ENCODE measurements around the gene PPFIBP1.
"Not testable (repeated sequence)": the region's sequence is repeated elsewhere in the genome, so short reads cannot be mapped to it uniquely, and the experiment has no call there.

The PPFIBP1 gene

GRCh38 chr12:27730097-27730588 lies 206.1 kb downstream of the PPFIBP1 start:
- no peak for ATAC-seq

DNA sequence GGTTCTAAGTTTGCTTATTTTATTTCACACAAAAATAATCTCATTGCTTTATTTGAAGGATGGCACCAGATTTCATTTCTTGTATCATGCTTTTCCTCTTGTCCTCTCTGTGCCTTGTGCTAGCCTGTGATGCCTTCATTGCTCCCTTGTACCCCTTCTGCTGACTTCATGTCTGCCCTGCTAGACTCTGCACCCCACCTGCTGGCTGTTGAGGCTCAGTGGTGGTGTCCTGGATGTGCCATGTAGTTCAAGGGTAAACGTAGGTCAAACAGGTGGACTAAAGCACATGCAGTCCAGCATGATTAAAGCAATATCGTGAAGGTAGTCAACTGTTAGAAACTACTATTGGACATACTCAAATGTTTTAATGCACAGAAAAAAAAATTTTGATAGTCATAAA lies 208.3 kb downstream of the PPFIBP1 start:
- no peak for ATAC-seq

DNA sequence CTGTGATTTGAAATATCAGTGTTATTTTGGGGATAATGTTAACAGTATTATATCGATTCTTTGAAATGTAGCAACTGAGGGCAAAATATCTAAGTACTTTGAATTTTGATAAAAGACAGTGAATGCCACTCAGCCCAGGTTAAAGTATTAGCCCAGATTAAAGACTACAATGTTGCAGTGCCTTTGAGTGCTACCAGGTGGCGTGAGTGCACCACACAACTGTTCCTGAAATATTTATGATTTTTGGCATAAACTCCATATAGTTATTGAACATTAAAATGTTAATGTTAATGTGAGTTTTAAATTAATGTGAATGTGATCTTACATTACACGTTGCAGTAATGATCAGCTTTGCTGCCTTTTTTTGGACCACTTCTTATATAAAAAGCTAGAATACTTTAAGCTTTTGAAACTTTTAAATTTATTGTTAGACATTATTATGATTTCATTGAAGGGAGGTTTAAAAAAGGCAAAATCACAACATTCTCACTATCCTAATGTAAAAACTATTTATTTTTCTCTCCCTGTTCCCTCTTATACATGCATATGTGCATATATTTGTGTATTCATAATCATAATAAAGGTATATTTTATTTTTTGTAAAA lies 209.1 kb downstream of the PPFIBP1 start:
- ATAC-seq, result peak in 1 of 2 donors; percentile 62

DNA sequence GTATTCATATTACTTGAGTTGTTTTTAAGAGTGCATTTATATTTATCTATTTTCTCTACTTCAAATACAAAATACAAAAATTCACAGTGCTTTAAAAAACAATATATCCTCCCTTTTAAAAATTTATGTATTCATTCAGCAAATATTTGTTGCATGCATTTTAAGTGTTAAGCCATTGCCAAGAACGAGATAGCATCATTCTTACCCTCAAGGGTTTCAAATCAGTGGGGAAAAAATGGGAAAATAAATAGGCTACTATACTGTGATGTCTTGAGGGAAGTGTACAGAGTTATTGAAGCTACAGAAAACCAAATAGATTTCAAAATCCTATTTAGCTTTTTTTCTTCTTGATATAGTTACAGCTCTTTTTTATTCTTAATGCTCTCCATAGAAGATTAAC lies 209.8 kb downstream of the PPFIBP1 start:
- no peak for ATAC-seq

DNA sequence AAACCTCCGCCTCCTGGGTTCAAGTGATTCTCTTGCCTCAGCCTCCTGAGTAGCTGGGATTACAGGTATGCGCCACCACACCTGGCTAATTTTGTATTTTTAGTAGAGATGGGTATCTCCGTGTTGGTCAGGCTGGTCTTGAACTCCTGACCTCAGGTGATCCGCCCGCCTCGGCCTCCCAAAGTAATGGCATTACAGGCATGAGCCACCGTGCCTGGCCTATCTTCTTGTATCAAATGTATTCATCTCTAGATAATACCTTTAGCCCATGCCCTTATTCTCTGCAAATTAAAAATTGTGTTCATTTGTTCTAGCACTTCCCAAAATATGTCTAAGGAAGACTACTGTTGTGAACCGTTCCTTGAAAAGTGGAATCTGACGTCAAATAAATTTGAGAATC lies 210.3 kb downstream of the PPFIBP1 start:
- ATAC-seq, result not testable (repeated sequence)

GRCh38 chr12:27743601-27744000 lies 219.6 kb downstream of the PPFIBP1 start:
- no peak for ATAC-seq

Measured in activated CD4-positive, CD25-positive, alpha-beta regulatory T cell treated with anti-CD3 and anti-CD28 coated beads, Interleukin-2, amount 50 U/mL, for 24 hours (primary cell).